NCI-H2171 (cell line): ENCODE results near the gene MACROD2.
"Not testable (repeated sequence)": the region's sequence is repeated elsewhere in the genome, so short reads cannot be mapped to it uniquely, and the experiment has no call there.

ENCODE experiments used
- DNase-seq: peaks from one replicate; lab custom pipeline; 2025; lab: John Stamatoyannopoulos, UW

The MACROD2 gene

DNA sequence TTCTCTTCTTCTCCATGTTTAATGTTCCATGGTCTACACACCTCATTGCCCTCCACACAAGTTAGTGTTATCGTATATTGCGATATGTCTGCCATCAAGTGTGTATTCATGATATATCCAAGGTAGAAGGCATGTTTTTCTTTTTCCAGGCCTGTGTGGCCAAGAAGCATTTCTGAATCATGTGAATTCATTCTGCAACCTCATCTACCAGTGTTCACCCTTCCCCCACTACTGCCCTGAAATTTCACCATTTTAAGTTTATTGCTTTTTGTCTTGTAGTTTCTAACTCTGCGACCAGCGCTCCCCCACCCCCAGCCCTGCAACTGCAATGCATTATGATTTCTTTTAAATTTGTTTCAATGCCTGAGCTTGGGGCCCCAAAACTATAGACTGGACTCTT lies 960.1 kb downstream of the MACROD2 start:
- DNase-seq, result no peak

DNA sequence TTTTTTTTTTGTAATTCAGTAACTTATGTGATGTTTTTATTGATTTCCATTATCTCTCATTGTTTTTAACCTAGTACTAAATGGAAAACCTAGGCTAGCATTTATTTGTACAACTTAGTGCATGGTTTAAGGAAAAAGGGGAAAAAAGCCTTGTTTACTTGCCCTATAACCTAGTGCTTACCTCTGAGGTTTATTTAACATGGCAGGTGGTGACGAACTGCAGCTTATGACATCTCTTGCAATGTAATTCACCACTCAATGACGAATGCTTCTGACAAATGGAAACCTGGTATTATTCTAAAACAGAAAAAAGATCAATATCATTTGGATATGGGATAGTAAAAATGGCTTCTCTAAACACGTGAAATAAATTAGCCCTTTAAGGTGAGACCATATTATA lies 960.7 kb downstream of the MACROD2 start:
- DNase-seq, result no peak

- DNase-seq, result no peak
Observed at GRCh38 chr20:14956538-14956937, 961.2 kb downstream of the MACROD2 start.

DNA sequence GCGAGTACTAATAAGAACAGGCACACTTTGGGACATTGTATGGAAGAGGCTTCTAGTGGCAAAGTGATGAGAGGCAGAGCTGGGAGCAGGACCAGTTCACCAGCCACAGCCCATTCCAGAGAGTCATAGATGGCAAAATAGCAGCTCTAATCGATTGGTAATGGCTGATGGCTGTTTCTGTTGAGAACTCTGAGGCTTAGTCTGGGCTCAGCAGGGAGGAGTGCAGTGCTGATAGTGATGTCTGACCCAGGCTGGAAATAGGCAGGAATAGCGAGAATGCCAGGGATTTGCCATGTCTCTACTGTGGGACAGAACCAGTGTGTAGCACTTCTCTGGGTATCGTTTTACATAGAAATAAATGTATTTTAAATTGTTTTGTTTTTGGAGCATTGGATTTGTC lies 962.1 kb downstream of the MACROD2 start:
- no peak for DNase-seq

DNA sequence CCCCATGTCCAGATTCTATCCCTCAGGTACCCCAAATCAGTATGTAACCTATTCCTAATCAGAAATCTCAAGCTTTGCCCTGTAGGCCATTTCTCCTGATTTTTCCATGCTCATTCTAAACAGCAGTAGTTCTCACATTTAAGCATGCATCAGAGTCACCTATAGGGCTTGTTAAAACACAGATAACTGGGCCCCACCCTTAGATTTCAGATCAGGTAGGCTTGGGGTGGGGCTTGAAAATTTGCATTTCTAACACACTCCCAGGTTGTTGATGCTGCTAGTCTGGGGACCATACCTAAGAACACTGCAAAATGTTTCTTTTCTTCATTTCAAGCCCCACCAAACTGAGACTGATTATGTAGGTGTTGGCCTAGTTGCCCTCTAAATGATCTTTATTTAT lies 963.3 kb downstream of the MACROD2 start:
- no peak for DNase-seq

DNA sequence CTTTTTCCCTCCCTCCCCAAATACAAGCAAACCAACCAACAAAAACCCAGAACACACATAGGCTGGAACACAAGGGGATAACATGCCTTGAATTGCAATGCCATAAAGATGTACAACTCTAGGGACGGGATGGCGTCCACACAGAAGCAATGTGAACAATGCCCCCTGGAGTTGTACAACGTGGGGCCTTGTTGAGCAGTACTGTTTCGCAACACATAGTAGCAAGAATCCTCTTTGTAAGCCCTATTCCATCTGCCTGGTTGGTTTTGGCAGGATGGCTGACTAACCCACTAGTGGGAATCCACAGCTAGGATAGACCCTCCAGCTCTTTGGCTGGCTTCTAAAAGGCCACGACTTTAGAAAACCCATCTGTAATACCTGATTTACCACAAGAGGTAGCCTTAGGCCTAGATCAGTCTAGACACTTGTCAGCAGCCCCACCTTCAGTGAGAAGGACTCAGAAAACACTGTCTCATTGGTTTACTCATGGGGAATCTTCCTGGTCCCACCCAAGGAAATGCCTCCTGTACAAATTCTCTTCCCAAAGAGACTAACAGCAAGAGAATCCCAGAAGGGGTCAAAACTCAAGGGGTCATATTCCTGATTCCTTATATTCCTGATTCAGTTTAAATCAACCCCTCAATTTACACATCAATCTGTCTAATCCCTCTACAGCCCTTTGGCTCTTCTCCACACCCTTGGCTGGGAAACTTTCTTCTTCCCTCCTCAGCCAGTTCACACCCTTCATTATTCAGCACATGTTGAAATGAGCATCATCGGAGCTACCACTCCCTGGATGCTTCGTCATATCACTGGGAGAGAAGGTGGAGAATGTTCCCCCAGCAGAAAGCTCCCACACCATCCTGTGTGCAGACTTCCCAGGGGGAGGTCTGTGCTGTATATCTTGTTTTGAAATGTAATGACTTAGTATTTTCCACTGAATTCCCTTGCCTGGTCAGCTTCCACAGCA lies 964.5 kb downstream of the MACROD2 start:
- no peak for DNase-seq

DNA sequence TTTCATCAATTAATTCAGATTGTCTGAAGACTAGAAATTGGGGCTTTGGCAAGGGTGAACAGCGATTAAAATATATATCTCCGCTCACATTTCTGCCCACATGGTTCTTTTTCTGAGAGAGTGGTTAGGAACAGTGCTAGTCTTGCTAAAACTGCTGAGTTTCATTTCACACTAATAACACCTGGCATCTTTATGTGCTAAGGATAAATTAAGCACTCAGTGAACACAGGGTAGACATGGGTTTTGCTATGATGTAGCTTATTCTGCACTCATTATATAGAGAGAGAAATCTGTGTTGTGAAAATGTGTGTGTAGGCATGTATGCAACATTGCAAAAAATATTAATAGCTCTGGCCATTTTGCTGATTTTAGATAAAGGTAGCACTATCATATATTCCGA lies 965.5 kb downstream of the MACROD2 start:
- no peak for DNase-seq

DNA sequence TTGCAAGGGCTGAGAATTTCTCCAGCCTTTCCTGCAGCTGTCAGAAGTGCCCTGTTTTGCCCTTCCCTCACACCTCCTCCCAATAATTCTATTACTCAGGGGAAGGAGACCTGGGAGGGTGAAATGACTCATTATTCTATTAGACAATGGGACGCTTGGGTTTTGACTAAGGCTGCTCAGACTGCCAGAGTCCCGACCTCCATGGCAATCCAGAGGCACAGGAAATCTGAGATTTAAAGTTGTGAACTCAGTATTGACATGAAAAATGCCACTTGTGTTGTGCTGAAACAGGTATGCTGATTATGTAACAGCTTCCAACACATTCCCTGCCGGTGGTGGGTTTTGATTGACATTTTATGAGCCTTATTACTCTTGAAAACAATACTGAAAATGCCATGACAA lies 967.9 kb downstream of the MACROD2 start:
- DNase-seq, result no peak

- DNase-seq, result no peak
Observed at GRCh38 chr20:14966203-14966602, 970.9 kb downstream of the MACROD2 start.

GRCh38 chr20:14966808-14967207 lies 971.5 kb downstream of the MACROD2 start:
- no peak for DNase-seq

GRCh38 chr20:14972256-14972655 lies 976.9 kb downstream of the MACROD2 start:
- DNase-seq, result no peak

- DNase-seq, result no peak
Observed at GRCh38 chr20:14972690-14973089, 977.4 kb downstream of the MACROD2 start.

GRCh38 chr20:14979453-14979986 lies 984.2 kb downstream of the MACROD2 start:
- no peak for DNase-seq

DNA sequence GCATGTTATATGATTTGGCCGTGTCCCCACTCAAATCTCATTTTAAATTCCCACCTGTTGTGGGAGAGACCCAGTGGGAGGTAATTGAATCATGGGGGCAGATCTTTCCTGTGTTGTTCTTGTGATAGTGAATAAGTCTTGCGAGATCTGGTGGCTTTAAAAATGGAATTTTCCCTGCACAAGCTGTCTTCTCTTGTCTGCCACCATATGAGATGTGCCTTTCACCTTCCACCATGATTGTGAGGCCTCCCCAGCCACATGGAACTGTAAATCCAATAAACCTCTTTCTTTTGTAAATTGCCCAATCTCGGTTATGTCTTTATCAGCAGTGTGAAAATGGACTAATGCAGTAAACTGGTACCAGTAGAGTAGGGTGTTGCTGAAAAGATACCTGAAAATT lies 986.2 kb downstream of the MACROD2 start:
- not testable (repeated sequence) for DNase-seq

DNA sequence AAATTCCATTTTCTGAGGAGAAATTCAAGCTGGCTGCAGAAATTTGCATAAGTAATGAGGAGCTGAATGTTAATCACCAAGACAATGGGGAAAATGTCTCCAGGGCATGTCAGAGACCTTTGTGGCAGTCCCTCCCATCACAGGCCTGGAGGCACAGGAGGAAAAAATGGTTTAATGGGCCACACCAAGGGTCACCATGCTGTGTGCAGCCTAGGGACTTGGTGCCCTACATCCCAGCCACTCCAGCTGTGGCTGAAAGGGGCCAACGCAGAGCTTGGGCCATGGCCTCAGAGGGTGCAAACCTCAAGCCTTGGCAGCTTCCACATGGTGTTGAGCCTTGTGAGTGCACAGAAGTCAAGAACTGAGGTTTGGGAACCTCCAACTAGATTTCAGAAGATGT lies 987.0 kb downstream of the MACROD2 start:
- not testable (repeated sequence) for DNase-seq

DNA sequence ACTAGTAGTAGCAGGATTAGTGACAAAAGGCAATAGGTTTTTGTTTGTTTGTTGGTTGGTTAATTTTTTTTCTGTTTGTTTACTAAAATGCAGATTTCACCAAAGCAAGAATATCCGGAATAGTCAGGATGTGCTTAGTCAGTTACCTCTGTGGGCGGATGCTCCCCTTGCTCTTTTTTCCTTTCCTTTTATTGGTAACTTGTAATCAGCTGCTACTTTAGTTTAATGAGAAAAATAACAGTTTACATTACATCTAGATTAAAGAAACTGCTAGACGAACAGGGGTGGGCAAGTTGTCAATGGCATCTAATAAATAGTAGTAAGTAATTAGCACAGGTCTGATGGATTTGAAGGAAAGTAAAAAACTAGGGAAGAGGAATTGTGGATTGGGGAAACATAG lies 989.0 kb downstream of the MACROD2 start:
- DNase-seq, result no peak

DNA sequence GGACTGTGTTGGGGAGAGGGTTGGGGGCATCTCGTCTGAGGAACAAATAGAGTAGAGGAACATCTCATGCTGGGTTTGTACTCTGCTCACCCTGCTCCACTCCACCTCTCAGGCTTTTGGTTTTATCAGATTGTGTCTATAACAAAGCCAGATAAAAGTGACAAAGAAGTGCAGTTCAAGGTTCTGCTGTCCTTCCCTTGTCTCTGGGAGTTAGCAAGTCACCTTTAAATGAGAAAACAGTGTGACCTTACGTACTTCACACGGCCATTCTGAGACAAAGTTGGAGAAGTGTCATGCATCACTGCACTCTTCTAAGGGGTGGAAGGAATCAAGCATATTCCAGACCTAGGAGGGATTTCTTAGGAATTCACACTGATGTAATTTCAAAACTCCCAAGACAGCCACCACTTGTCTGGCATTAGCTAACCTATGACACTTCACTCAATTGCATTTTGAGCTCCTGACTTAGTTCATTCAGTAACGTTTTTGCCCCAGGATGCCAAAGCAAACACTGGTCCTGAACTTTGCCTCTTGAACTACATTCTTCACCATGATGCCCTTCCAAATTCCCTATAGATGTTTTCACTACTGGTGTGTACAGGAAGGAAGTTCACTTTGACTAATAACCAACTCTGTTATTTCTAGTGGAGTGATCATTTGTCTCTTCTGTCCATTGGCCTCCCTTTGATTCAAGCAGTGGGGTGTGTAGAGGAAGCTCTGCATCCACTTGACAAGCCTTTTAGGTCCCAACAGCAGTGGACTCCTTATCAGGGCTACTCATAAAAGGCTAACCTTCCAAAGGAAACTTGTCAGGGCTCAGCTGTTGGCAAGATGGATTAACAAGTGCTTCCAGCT lies 989.7 kb downstream of the MACROD2 start:
- DNase-seq, result no peak

DNA sequence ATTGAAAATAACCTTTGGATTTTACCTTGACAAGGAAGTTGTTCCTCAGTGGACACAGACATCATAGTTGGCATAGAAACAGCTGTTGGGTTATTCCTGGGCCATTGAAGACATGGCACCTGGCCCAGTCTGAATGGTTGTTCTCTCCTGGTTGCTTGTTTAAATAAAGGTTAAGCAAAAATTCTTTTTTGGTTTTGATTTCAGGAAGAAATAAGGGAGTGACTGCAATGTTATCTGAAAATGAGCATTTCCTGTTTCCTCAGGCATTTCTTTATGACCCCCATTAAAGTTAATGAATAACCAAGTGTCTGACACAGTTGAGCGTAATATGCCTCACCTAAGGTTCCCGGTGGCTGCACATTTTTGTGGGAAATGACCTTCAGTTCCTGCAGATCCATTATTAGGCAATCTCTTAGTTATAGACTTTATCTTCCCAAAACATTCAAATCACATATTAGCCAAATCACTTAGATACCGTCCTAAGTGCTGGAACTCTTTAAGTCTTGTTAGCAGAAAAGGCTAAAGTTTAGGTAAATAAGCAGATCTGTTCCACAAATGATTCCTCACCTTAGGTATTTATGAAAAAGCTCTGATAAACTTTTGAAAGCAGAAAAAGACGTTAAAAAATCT lies 990.8 kb downstream of the MACROD2 start:
- DNase-seq, result no peak

DNA sequence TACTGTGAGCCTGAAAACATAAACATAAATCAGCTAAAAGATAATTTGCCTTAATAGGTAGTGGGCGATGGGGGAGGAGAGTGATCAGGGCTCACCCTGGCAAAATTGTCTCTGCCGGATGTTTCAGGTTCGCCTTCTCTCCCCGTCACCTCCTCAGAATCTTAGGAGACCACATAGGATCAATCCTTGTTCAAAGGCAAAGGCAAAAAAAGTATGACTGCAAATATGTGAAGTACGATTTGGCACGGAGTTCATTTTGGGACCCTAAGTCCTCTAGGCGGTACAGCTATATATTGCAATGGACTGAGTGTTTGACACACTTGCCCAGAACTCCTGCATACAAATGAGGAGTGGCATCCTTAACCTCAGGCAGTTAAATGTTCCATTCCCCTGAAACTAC lies 991.3 kb downstream of the MACROD2 start:
- no peak for DNase-seq

GRCh38 chr20:14989535-14990290 lies 994.4 kb downstream of the MACROD2 start:
- no peak for DNase-seq

DNA sequence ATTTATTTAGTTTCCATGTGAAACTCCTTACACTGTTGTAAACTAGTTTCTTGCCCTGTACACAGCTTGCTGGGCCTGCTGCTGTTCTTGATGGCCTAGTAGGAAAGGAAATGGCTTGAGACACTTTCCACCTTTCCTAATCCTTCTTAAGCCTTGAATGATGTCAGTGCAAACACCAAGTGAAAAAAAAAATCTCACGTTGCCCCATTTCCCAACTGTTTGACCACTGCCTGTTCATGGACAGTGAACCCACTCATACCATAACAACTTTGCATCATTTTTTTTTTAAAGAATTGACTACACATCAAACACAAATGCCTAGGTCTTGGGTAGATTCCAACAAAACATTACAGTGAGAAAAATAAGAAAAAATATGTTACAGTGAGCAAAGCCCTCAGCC lies 995.7 kb downstream of the MACROD2 start:
- DNase-seq, result no peak
